ENCODE measurements around the gene CLDN20.

- TF ChIP-seq POLR2A (IDR thresholded peaks at IDR 0.05) (no peak), CTCF (IDR thresholded peaks at IDR 0.05) (no peak)
Measured at GRCh38 chr6:155267411-155267810, 3.6 kb downstream of the CLDN20 start.
